Measurements from ENCODE around the gene FAM114A1.

- TF ChIP-seq TAF1 (IDR thresholded peaks at IDR 0.05; ENCODE audit: borderline replicate concordance, insufficient read depth, low read length): no peak
- no peak for TF ChIP-seq REST (IDR thresholded peaks at IDR 0.05; ENCODE audit: insufficient read depth in 1 of 2, low read depth in 2 of 2, low read length in 2 of 2)
- TF ChIP-seq POLR2AphosphoS5 (IDR thresholded peaks at IDR 0.05; ENCODE audit: low read depth, low read length): no peak
- no peak for TF ChIP-seq SIN3A (IDR thresholded peaks at IDR 0.05; ENCODE audit: borderline replicate concordance, insufficient read depth, low read length)
Observed at GRCh38 chr4:38860788-38861424, 6.7 kb upstream of the FAM114A1 start.
